GM18951 (cell line): ENCODE results near the gene C1orf159.

Experiments used
- POLR2A ChIP-seq: IDR thresholded peaks from 4 replicates; pipeline ENCODE4 v1.6.1; 2011; ENCODE audit warnings: mild to moderate bottlenecking; ENCODE audit not compliant: insufficient read length, insufficient read depth; ENCODE audit errors: extremely low read depth
- in situ Hi-C: fragments of 300-500 bp; cut with MboI; formaldehyde crosslinking; loops from one replicate; pipeline ENCODE4 v1.12.0; 2022; ENCODE audit warnings: low sequenced_read_pairs, mixed read lengths, inconsistent platforms; ENCODE audit not compliant: unreplicated experiment

Gene C1orf159

DNA sequence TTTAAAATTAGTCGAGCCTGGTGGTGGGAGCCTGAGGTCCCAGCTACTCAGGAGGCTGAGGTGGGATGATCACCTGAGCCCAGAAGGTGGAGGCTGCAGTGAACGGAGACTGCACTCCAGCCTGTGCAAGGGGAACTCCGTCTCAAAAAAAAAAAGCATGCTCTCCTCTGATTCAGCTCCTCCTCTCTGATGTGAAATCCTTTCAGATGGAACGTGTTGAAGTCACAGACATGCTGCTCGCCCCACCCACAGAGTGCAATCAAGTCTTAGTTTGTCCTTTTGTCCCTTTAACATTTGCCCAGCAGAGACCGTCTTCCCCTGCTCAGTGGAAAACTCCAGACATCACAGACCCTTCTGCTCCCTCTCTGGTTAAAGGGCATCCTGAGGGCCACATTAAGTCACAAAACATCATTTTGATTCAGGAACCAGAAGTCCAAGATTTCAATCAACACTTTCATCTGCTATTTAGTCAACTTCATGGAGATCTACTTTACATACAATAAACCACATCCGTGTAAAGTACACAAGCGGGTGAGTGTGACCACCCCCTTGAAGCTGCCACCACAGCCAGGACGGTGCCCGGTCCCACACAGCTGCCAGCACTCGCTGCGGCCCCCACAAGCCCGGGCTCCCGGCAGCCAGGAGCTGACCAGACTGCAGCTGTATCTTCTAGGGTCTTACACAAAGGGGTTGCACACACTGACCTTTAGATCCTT lies 22.8 kb downstream of the C1orf159 start:
- in situ Hi-C loops, result no loop called here
- TF ChIP-seq POLR2A, result no peak

DNA sequence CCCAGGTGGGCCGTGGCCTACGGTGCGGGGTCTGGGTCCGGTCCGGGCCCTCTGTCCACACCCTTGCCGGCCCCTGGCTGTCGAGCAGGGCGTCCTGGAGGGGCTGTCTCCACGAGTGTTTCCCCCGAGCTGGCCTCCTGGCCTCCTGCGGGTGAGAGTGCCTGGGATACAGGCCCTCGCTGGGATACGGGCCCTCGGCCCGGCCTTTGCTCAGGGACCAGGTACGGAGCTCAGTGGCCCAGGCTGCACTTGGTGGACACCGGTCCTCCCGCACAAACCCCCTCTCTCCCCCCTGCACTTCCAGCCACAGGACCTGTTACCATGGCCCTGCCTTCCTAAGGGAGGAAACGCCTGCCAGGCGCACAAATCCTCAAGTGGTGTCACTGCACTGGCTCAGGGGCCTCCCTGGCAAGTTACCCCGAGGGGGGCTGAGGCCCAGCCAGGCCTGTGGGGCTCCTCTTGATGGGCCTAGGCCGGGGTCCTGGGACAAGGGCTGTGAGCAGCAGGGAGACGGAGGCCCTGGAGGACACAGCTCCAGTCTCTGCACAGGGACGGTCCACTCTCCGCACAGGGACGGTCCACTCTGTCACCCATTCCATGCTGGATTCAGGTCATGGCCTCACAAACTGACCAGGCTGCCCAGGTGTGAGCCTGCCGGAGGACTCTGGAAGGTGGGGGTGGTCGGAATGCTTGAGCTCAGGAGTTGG lies 23.6 kb downstream of the C1orf159 start:
- no peak for TF ChIP-seq POLR2A
- in situ Hi-C loops, result no loop called here

DNA sequence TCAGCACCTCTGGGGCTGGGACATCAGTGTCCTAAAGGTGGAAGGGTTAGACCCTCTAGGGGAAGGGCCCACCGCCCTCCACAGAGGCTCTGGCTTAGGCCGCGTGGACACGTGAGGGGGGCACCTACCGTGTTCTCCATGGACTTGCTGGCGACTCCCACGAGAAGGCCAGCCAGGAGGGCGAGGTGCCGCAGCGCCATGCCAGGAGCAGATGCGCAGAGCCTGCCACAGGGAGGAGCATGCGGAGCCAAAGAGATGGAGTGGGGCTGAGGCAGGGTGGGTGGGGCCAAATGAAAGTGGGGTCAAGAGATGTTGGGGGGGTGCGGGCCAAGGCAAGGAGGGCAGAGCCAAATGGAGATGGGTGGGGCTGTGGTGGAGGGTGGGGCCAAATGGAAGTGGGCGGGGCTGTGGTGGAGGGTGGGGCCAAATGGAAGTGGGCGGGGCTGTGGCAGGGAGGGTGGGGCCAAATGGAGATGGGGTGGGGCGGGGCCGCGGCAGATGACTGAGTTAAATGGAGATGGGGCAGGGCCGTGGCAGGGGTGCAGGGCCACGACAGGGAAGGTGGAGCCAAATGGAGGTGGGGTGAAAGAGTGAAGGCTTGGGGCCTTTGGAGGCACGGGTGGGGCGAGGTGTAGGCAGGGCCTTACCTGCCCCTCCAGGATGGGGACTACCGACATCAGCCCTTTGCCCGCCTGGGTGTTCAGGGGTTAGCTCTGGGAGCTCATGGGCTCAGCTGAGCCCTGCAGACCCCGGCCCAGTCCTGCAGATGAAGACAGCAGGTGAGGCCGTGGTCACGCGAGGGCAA lies 24.3 kb downstream of the C1orf159 start:
- in situ Hi-C loops, result no loop called here
- TF ChIP-seq POLR2A, result no peak

DNA sequence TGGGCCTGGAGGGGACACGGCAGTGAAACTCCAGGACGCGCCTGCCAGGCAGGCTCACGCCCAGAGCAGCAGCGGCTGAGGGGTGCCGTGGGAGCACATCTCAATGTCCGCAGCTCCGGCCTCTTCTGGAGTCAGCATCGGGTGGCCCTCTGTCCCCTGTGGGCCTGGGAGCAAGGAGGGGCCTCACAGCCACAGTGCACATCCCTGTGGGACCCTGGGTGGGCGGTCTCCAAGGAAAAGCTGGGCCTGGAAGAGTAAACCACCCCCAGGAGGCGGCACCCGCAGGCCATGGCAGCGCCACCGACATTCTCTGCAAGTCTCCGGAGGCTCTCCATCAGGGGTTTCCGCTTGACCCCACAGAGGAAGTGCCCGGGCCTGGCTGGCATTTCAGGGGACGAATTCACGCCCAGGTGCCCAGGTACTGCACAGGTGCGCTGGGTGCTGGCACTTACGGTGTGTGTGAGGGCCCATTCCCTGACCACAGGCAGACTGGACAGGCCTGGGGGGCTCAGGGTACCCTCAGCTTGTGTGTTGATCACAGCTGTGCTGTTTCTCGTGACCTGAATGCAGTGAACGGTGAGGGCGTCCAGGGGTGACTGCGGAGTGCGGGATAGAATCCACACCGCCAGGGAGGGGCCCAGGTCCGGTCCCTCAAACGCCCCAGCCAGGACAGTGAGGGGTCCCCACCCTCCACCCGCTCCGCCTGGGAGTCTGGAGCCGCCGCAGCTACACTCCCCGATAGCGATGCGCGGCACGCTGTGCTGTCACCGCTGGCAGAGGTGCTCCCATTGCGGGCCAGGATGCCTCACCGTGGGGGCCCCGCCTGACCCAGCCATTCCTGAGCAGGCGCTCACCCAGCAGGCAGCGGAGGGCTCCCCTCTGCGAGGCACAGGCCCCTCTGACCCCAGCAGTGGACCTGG lies 25.2 kb downstream of the C1orf159 start:
- in situ Hi-C loops, result no loop called here
- TF ChIP-seq POLR2A, result no peak

DNA sequence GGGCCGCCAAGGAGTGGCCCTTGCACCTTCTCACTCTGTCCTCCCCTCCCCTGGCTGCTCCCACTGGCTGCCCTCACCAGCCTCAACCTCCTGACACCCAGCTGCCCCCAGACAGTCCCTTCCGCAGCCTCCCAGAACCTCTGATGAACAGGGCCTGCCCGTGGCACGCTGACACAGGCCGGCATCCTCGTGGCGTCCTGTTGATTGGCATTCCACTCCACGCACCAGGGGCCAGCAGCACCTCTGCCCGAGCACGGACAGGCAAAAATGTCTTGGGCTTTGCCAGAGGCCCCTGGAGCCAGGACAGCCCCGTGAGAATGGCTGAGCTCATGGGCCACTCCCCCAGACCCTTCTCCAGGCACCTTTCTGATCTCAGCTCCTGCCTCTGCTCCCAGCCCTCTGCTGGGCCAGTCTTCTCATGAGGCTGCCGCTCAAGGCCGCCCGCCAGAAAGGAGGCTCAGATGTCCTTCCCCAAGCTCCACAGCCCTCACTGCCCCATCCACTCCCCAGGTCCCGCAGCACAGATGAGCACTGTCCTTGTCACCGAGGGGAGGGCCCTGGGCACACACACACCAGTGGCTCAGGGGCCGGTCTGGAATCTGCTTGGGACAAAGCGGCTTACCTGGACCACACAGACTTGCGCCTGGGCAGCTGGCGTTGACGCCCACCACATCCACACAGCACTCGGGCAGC lies 26.0 kb downstream of the C1orf159 start:
- in situ Hi-C loops, result no loop called here

DNA sequence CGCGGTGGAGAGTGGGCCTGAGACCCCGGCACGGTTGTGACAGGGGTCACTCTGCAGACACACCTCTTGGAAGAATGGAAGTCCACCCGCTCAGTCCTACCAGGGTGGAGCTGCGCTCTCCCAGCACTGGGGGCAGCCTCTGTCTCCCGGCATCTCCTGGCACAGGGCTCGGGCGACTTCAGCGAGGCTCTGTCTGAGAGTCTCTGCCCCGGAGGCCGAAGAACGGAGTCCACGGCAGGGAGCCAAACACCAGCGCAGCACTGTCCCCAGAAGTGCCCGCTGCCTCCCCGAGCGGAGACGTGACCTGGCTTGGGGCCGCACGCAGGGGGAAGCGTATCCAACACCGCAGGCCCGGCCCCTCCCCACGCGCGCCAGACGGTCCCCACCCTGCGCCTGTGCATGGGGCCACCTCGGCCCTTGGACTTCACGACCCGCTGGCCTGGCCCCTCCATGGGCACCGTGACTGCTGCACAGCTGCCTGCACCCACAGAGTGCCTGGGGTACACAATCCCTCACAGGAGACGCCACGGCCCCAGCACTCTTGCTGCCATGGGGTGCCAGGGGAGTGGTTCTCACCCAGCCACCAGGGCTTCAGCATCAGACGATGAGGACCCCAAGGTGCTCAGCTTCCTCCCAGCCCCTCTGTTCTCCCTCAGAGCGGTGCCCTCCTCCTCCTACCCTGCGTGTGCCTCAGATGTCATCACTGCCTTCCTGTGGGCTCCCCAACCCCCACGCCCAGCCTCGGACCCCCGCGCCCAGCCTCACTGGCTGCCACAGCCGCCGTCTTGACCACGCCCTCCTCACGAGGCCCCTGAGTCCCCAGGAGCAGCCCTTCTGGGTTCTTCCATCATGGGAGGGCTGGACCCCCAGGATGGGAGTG lies 26.8 kb downstream of the C1orf159 start:
- TF ChIP-seq POLR2A, result no peak
- in situ Hi-C loops, result no loop called here

More for the DNA sequence above, 26.0 kb downstream of the C1orf159 start:
- TF ChIP-seq POLR2A, result no peak

DNA sequence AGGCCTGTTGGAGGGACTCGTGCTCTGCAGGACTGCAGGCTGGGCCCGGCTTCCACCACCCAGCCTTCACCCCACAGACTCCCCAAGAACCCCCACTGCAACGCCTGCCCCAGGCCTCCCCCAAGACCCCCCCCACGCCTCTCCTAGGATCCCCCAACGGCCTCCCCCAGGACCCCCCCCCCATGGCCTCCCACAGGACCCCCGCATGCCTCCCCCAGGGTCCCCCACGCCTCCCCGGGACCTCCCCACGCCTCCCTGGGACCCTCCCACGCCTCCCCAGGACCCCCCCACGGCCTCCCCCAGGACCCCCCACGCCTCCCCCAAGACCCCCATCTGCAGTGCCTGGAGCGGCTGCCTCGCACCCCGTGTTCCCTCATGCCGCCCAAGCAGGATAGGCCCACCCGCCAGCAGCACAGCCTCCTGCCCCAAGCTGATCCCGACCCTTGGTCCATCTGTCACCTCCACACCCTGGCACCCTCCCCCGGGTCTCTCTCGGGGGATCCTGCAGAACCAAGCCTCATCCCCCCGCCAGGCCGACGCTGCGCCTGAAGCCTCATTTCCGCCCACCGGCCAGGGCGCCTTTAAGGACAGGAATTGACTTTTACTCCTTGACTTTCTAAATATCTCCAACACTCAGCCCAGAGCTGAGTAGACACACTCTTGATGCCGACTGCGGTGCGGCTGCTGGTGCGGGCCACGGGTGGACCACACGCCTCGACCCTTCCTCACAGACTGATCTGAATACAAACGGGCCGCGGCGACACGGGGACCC lies 27.7 kb downstream of the C1orf159 start:
- no peak for TF ChIP-seq POLR2A
- in situ Hi-C loops, result no loop called here

DNA sequence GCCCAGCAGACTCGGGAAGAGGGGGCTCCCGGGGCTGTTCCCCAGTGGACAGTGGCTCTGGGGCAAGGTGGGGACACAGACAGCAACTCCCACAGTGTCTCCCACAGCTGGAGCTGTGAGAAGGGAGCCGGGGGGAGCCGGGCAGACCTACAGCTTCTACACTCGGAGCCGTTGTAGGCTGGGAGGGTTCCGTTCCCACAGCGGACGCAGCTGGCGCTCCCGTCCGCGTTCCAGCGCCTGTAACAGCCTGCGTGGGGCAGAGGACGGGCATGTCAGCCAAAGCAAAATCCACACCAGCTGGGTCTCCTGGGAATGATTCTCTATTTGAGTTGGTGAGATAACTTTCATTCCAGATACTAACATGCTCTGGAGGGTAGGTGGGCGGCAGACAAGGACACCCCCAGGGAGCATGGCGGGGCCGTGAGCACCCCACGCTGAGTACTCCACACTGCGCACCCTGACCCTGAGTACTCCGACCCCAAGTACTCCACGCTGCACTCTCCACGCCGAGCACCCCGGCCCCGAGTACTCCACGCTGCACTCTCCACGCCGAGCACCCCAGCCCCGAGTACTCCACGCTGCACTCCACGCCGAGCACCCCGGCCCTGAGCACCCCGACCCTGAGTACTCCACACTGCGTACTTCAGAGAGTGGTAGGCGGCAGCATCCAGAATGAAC lies 28.4 kb downstream of the C1orf159 start:
- in situ Hi-C loops, result no loop called here
- no peak for TF ChIP-seq POLR2A

DNA sequence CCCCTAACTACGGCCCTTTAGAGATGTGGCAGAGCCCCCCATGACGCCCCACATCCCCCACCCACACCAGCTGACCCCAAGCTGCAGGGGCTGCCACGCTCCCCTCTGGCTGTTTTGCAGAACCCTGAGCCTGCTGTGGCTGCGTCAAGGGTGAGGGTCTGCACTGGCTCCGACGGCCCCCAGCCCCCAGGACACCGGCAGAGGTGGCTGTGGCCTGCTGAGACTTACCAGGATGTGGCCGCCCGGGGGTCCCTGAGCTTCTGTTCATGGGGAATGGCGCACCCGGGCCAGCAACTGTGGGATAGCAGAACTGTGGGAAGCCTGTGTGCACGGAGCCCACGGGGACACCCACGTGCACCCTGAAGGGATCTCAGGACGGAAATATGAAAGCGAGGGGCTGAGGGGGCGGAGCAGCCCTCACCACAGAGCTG lies 29.0 kb downstream of the C1orf159 start:
- no peak for TF ChIP-seq POLR2A
- in situ Hi-C loops, result no loop called here
